ENCODE measurements around the gene SMARCC1.

GRCh38 chr3:47791193-47791855, 9.6 kb upstream of the SMARCC1 start:
- TF ChIP-seq, protein P1, sequence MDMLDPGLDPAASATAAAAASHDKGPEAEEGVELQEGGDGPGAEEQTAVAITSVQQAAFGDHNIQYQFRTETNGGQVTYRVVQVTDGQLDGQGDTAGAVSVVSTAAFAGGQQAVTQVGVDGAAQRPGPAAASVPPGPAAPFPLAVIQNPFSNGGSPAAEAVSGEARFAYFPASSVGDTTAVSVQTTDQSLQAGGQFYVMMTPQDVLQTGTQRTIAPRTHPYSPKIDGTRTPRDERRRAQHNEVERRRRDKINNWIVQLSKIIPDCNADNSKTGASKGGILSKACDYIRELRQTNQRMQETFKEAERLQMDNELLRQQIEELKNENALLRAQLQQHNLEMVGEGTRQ (IDR thresholded peaks at IDR 0.05) = no peak
- TF ChIP-seq JUNB (IDR thresholded peaks at IDR 0.05) (no peak), CHD2 (IDR thresholded peaks at IDR 0.05; ENCODE audit: low read length, partially characterized antibody) (no peak), CTCF (IDR thresholded peaks at IDR 0.05) (no peak), TFCP2L1 (CRISPR knock-in tag; IDR thresholded peaks at IDR 0.05) (no peak), FOSB (CRISPR knock-in tag; IDR thresholded peaks at IDR 0.05) (no peak), POLR2A (IDR thresholded peaks at IDR 0.05; ENCODE audit: low read length) (no peak), CBX2 (IDR thresholded peaks at IDR 0.05; ENCODE audit: borderline replicate concordance, low read depth) (no peak), ESRRA (IDR thresholded peaks at IDR 0.05; ENCODE audit: borderline replicate concordance, low read length) (no peak)

All from A549 (cell line).